ENCODE results near the gene ZNF410. TPM values are rescaled to one million over a fixed set of nuclear protein-coding genes. Genes with fewer than 3 reads are reported as not detected.

ZNF410 gene
- total RNA-seq, 1 experiment from 2014 or later = 28.1 TPM

- no peak overlapping the region for H3K4me3 Mint-ChIP-seq
- H3T11ph ChIP-seq (ENCODE audit: low read length) = no peak overlapping the region
- H2BK5ac ChIP-seq (ENCODE audit: insufficient read length, low read length) = no peak overlapping the region
- H3K27ac ChIP-seq (ENCODE audit: insufficient read length, low read depth, low read length) = no peak overlapping the region
- H3K79me1 ChIP-seq (ENCODE audit: insufficient read depth, low read depth, low read length, poor library complexity, severe bottlenecking) = no peaks in the 10 kb centered on the region
- H3K4me1 ChIP-seq (ENCODE audit: insufficient read depth, low read length) = no peaks in the 10 kb centered on the region
- H3K4me2 ChIP-seq (ENCODE audit: insufficient read depth, insufficient read length, low read length) = no peak overlapping the region
- no peaks in the 10 kb centered on the region for H3K27me3 Mint-ChIP-seq (ENCODE audit: low read depth)
- no peak overlapping the region for H3K9ac ChIP-seq (ENCODE audit: extremely low read depth, insufficient read length, low read length)
- peaks cover 6 to 43% (median 32%) of the 10 kb centered on the region in 3 experiments; a peak in 6 of 7 replicates for H3K36me3 Mint-ChIP-seq (ENCODE audit: insufficient read depth in 1 of 3, low read depth in 3 of 3)
- H2BK15ac ChIP-seq (ENCODE audit: low read depth, low read length) = no peak overlapping the region
- no peak overlapping the region for H3K18ac ChIP-seq (ENCODE audit: insufficient read length, low read depth, low read length)
- no peak overlapping the region for H2AFZ ChIP-seq (ENCODE audit: low read length)
- no peak overlapping the region for H3K56ac ChIP-seq (ENCODE audit: insufficient read length, low read depth, low read length)
- no peaks in the 10 kb centered on the region for H3K9me3 ChIP-seq (ENCODE audit: control insufficient read depth, low read depth, low read length)
- no peak overlapping the region for H3K14ac ChIP-seq (ENCODE audit: insufficient read depth, low read length)
- no peak for DNase-seq
- H3K27me3 ChIP-seq (ENCODE audit: insufficient read depth, low read length) = no peaks in the 10 kb centered on the region
- no peak overlapping the region for H3K23ac ChIP-seq (ENCODE audit: insufficient read length, low read depth, low read length)
- H4K20me1 ChIP-seq (ENCODE audit: control insufficient read depth, insufficient read depth, insufficient read length) = no peaks in the 10 kb centered on the region
- no peak overlapping the region for H4K91ac ChIP-seq (ENCODE audit: insufficient read length, low read depth, low read length)
- H3K4me1 Mint-ChIP-seq = no peaks in the 10 kb centered on the region
- no peak overlapping the region for H2BK20ac ChIP-seq (ENCODE audit: low read depth, low read length, poor library complexity, severe bottlenecking)
- TF ChIP-seq, protein P1, sequence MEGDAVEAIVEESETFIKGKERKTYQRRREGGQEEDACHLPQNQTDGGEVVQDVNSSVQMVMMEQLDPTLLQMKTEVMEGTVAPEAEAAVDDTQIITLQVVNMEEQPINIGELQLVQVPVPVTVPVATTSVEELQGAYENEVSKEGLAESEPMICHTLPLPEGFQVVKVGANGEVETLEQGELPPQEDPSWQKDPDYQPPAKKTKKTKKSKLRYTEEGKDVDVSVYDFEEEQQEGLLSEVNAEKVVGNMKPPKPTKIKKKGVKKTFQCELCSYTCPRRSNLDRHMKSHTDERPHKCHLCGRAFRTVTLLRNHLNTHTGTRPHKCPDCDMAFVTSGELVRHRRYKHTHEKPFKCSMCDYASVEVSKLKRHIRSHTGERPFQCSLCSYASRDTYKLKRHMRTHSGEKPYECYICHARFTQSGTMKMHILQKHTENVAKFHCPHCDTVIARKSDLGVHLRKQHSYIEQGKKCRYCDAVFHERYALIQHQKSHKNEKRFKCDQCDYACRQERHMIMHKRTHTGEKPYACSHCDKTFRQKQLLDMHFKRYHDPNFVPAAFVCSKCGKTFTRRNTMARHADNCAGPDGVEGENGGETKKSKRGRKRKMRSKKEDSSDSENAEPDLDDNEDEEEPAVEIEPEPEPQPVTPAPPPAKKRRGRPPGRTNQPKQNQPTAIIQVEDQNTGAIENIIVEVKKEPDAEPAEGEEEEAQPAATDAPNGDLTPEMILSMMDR (conservative IDR thresholded peaks at IDR 0.05) = no peak
- H3K23me2 ChIP-seq (ENCODE audit: insufficient read length, low read depth, low read length, poor library complexity, severe bottlenecking) = no peaks in the 10 kb centered on the region
- no peak overlapping the region for H4K5ac ChIP-seq (ENCODE audit: insufficient read length, low read depth, low read length)
- H4K8ac ChIP-seq (replicated peaks; ENCODE audit: insufficient read length, low read depth, low read length) = no peak overlapping the region
- no peak overlapping the region; a peak in 1 of 7 replicates for H3K27ac Mint-ChIP-seq
- no peak overlapping the region for H2AK5ac ChIP-seq (ENCODE audit: insufficient read length, low read length)
- no peak overlapping the region for H2BK12ac ChIP-seq (ENCODE audit: insufficient read length, low read depth, low read length)
- H3K4ac ChIP-seq (ENCODE audit: low read depth, low read length) = no peak overlapping the region
- no peak overlapping the region for H2BK120ac ChIP-seq (ENCODE audit: low read depth, low read length, poor library complexity, severe bottlenecking)
- no peaks in the 10 kb centered on the region for H3K9me3 Mint-ChIP-seq
- no CpG with 5 or more reads among the region's 8 CpGs for WGBS (ENCODE audit: extremely low coverage, insufficient read length, low lambda C conversion rate)
- no peaks in the 10 kb centered on the region for H3K79me2 ChIP-seq (ENCODE audit: insufficient read depth, low read length)
These were observed 24.2 kb upstream of the ZNF410 start for GRCh38 chr14:73862480-73862879.
